D721Med (cell line): ENCODE data around the gene ANK3.

ENCODE experiments used
- DNase-seq: peaks from one replicate; pipeline ENCODE4 v3.0.0; 2011; ENCODE audit warnings: low spot score; ENCODE audit not compliant: insufficient read length
- FAIRE-seq: peaks from 2 replicates; lab custom pipeline; 2011; peaks lifted over from hg19 to GRCh38; lab: Jason Lieb, UNC
- TF ChIP-seq, protein P1 (sequence below): IDR thresholded peaks from 2 replicates; pipeline ENCODE4 v1.5.1; 2012; ENCODE audit warnings: mild to moderate bottlenecking, control low read depth; ENCODE audit not compliant: insufficient read depth; ENCODE audit errors: missing control alignments

The ANK3 gene

DNA sequence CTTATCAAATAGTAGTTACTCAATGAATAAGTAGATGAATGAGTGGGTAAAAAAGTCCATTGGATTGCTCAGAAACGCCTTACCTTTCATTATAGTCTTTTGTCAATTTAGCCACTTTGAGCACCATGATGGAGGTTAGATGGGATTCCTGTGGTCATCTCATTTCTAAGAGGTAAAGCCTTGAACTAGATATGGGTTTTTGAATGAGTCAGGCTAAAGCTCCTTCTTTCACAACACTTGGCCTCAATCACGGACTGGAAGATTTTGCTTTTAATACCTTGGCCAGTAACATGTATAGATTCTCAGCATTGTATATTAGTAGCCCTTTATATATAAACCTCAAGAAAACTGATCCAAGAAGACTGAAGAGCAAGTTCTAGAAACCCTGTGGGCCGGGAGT is 383.6 kb downstream of the ANK3 start:
- no peak for DNase-seq
- TF ChIP-seq, protein P1, sequence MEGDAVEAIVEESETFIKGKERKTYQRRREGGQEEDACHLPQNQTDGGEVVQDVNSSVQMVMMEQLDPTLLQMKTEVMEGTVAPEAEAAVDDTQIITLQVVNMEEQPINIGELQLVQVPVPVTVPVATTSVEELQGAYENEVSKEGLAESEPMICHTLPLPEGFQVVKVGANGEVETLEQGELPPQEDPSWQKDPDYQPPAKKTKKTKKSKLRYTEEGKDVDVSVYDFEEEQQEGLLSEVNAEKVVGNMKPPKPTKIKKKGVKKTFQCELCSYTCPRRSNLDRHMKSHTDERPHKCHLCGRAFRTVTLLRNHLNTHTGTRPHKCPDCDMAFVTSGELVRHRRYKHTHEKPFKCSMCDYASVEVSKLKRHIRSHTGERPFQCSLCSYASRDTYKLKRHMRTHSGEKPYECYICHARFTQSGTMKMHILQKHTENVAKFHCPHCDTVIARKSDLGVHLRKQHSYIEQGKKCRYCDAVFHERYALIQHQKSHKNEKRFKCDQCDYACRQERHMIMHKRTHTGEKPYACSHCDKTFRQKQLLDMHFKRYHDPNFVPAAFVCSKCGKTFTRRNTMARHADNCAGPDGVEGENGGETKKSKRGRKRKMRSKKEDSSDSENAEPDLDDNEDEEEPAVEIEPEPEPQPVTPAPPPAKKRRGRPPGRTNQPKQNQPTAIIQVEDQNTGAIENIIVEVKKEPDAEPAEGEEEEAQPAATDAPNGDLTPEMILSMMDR = no peak
- FAIRE-seq = no peak

DNA sequence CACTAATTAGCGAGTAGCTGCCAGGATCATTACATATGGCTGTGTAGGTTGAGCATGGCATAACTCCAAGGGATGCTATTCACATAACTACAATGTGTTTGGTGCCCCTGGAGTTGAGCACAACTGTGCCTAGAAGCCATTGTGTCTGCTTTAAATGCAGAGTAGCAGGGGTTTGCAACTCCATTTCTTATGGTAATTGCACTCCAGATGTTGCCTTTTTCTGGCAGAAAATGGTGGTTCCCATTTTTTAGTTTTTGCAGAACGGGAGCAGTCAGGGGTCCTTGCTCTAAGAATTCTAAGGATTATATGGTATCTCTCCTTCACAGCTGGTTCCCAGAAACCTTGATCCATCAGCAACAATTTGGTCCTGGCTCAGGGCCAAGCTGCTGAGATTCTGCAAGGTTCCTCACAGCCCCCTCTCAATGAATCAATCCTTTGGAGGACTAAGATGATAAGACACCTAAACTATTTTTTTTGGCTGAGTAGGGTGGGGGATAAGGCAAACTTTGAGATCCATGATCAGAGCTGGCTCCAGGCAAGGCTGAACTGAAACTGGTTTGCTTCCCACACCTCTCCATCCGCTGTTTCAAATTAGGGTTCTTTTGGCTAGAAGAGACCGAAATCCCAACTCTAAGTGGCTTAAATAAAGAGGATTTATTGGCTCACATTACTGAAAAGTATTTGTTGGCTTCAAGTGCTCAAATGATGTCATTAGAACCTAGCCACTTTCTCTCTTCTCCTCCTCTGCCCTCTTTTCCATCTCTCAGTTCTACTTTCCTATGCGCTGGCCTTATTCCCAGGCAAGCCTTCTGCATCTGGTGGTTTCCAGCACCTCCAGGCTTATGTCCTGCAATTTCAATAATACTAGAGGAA is 385.8 kb downstream of the ANK3 start:
- DNase-seq = no peak
- FAIRE-seq = peak; percentile 95

DNA sequence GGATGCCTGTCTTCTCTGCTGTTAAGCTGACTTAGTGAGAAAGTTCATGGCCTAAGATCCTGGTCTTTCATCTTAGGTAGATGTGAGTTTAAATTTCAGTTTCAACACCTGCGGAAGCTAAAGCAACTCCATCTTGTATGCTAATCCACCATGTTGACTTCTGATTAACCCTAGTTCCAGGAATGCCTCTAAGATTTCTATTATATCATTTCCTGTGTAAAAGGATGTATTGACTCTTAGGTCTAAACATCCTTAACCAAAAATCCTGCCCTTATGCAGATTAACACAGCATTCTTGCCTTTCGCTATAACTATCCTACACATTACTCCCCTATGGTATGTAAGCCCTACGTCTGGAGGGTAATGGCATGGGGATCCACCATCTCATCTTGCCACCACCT is 388.9 kb downstream of the ANK3 start:
- DNase-seq (no peak), FAIRE-seq (no peak)
- TF ChIP-seq, protein P1 = no peak

More for the DNA sequence above, 385.8 kb downstream of the ANK3 start:
- TF ChIP-seq, protein P1 = no peak

DNA sequence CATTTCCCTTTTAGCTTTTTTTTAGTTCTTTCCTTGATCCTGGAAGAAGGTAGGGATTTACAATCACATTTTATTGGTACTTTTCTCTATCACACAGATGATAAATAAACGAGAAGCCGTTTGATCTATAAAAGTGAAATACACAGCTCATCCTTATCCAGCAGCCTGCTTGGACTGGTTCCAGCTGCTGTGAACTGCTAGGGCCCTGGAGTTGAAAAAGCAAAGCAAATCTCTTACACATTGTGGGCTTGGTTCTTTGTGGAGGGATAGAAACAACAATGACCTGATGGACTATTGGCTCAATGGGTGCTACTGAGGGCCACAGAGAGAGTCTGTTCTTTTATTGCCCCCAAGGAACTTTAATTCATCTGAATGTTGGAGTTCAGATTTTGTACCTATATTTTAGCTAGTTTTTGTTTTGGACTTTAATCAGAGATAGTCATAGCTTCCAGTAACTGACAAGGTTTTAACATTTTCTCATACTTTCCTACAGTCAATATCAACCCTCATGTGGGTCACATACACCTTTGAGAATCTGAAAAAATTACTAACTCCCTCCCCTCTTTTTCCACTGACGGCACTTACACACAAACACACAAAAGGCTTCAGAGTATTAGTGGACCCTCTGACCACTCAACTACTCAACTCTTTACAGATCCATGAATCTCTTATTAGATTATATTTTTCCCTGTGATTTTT is 391.7 kb downstream of the ANK3 start:
- FAIRE-seq (no peak), DNase-seq (no peak)
- TF ChIP-seq, protein P1 = no peak

DNA sequence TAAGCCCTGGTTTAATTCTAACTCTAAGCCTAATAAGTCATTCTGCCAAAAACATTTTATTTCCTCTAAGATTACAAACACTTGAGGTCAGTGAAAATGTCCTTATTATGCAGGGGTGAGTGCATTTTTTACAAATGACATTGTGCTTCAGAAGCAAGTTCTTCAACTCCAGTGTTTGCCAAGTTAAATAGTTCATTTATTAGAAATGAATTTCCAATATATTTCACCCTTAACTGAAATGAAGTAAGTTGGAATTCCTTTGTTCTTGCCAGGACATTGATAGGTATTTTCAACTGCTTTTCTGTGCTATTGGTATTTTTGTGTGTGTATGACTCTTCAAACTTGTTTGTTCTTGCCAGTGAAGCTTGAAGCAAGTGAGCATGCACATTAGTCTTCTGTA is 393.8 kb downstream of the ANK3 start:
- DNase-seq = no peak
- TF ChIP-seq, protein P1 = no peak
- no peak for FAIRE-seq

- DNase-seq = no peak
- no peak for FAIRE-seq
- TF ChIP-seq, protein P1 = no peak
These were observed 395.7 kb downstream of the ANK3 start for GRCh38 chr10:59993931-59994330.

DNA sequence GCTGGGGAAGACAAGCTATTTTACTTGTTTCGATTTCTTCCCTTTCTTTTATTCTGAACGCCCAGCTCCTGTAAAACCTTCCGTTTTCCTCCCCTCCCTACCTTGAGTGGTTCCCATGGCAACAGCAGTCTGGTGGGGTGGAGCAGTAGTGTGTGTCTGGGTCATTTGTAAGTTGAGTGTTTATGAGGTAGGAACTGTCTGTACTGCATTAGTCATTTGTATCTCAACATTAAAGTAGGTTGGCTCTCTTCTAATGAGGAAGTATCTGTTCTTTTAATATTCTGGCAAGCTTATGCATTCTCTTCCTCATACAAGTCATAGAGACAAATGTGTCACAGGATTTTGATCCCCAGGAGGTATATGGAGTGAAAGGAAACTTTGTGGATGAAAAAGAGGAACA is 398.0 kb downstream of the ANK3 start:
- FAIRE-seq = no peak
- DNase-seq = no peak
- TF ChIP-seq, protein P1 = no peak
